ENCODE results near the gene GBP7.

Gene GBP7

GRCh38 chr1:89098857-89099256 lies 76.9 kb downstream of the GBP7 start:
- Histone ChIP-seq H3K36me3 (ENCODE audit: control insufficient read depth, insufficient read depth, low read length) (no peaks in the 10 kb centered on the region), H3K9ac (ENCODE audit: low read length) (no peak overlapping the region), H3K27me3 (ENCODE audit: control insufficient read depth, insufficient read depth, low read length) (no peaks in the 10 kb centered on the region)

GRCh38 chr1:89095737-89096136 lies 80.1 kb downstream of the GBP7 start:
- Histone ChIP-seq H3K27me3 (ENCODE audit: control insufficient read depth, insufficient read depth, low read length) (no peaks in the 10 kb centered on the region), H3K4me3 (ENCODE audit: low read length) (no peak overlapping the region), H3K4me1 (ENCODE audit: control insufficient read depth, insufficient read depth, low read length) (no peaks in the 10 kb centered on the region), H3K9me3 (ENCODE audit: control insufficient read depth, low read length) (no peaks in the 10 kb centered on the region), H3K36me3 (ENCODE audit: control insufficient read depth, insufficient read depth, low read length) (no peaks in the 10 kb centered on the region), H3K9ac (ENCODE audit: low read length) (no peak overlapping the region)

More at GRCh38 chr1:89098857-89099256, 76.9 kb downstream of the GBP7 start:
- Histone ChIP-seq H3K9me3 (ENCODE audit: control insufficient read depth, low read length) (no peaks in the 10 kb centered on the region), H3K4me1 (ENCODE audit: control insufficient read depth, insufficient read depth, low read length) (no peaks in the 10 kb centered on the region), H3K4me3 (ENCODE audit: low read length) (no peak overlapping the region)

GRCh38 chr1:89089962-89090361 lies 85.8 kb downstream of the GBP7 start:
- Histone ChIP-seq H3K9ac (ENCODE audit: low read length) (no peak overlapping the region), H3K27me3 (ENCODE audit: control insufficient read depth, insufficient read depth, low read length) (no peaks in the 10 kb centered on the region), H3K36me3 (ENCODE audit: control insufficient read depth, insufficient read depth, low read length) (no peaks in the 10 kb centered on the region), H3K9me3 (ENCODE audit: control insufficient read depth, low read length) (no peaks in the 10 kb centered on the region), H3K4me1 (ENCODE audit: control insufficient read depth, insufficient read depth, low read length) (peaks cover 22% of the 10 kb centered on the region), H3K4me3 (ENCODE audit: low read length) (no peak overlapping the region)

GRCh38 chr1:89088572-89088971 lies 87.2 kb downstream of the GBP7 start:
- Histone ChIP-seq H3K4me1 (ENCODE audit: control insufficient read depth, insufficient read depth, low read length) (peaks cover 22% of the 10 kb centered on the region), H3K9me3 (ENCODE audit: control insufficient read depth, low read length) (no peaks in the 10 kb centered on the region), H3K36me3 (ENCODE audit: control insufficient read depth, insufficient read depth, low read length) (no peaks in the 10 kb centered on the region), H3K4me3 (ENCODE audit: low read length) (no peak overlapping the region), H3K27me3 (ENCODE audit: control insufficient read depth, insufficient read depth, low read length) (no peaks in the 10 kb centered on the region), H3K9ac (ENCODE audit: low read length) (no peak overlapping the region)

- peaks cover 22% of the 10 kb centered on the region for H3K4me1 ChIP-seq (ENCODE audit: control insufficient read depth, insufficient read depth, low read length)
- no peaks in the 10 kb centered on the region for H3K36me3 ChIP-seq (ENCODE audit: control insufficient read depth, insufficient read depth, low read length)
- H3K9ac ChIP-seq (ENCODE audit: low read length) = no peak overlapping the region
- H3K27me3 ChIP-seq (ENCODE audit: control insufficient read depth, insufficient read depth, low read length) = no peaks in the 10 kb centered on the region
- no peaks in the 10 kb centered on the region for H3K9me3 ChIP-seq (ENCODE audit: control insufficient read depth, low read length)
- no peak overlapping the region for H3K4me3 ChIP-seq (ENCODE audit: low read length)
Observed at GRCh38 chr1:89087241-89087640, 88.6 kb downstream of the GBP7 start.

GRCh38 chr1:89085781-89086180 lies 90.0 kb downstream of the GBP7 start:
- Histone ChIP-seq H3K27me3 (ENCODE audit: control insufficient read depth, insufficient read depth, low read length) (no peaks in the 10 kb centered on the region), H3K4me3 (ENCODE audit: low read length) (no peak overlapping the region), H3K36me3 (ENCODE audit: control insufficient read depth, insufficient read depth, low read length) (no peaks in the 10 kb centered on the region), H3K9me3 (ENCODE audit: control insufficient read depth, low read length) (no peaks in the 10 kb centered on the region), H3K9ac (ENCODE audit: low read length) (no peak overlapping the region), H3K4me1 (ENCODE audit: control insufficient read depth, insufficient read depth, low read length) (peaks cover 22% of the 10 kb centered on the region)

Measured in mucosa of stomach (tissue), 1 donor.